ENCODE data around the gene CDH12.

CDH12 gene

GRCh38 chr5:21831145-21831787, 1021.9 kb downstream of the CDH12 start:
- no peak for DNase-seq (ENCODE audit: low read depth, low spot score)

GRCh38 chr5:21826884-21827283, 1026.3 kb downstream of the CDH12 start:
- DNase-seq (ENCODE audit: low read depth, low spot score): no peak

GRCh38 chr5:21823588-21823987, 1029.6 kb downstream of the CDH12 start:
- no peak for DNase-seq (ENCODE audit: low read depth, low spot score)

DNA sequence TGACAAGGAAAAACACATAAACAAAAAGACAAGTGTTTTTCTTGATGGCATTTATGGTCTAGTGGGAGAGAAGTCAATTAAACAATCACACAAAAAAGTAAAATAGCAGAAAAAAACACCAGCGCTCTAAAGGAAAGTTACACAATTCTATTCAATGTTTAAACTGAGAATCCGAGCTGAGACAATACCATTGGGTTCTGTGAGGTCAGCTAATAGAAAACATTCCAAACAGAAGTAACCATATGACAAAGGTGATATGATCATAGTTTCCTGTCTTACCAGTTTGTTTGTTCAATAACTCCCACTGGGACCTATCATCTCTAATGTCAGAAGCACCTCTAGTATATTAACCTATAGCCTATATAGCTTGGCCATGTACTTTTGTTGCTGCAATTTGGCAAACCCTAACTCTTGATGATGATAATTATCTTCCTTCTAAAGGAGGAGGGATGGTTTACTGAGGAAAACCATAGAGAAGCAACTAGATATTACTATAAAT, 1030.0 kb downstream of the CDH12 start:
- DNase-seq (ENCODE audit: low read depth, low spot score): no peak

DNA sequence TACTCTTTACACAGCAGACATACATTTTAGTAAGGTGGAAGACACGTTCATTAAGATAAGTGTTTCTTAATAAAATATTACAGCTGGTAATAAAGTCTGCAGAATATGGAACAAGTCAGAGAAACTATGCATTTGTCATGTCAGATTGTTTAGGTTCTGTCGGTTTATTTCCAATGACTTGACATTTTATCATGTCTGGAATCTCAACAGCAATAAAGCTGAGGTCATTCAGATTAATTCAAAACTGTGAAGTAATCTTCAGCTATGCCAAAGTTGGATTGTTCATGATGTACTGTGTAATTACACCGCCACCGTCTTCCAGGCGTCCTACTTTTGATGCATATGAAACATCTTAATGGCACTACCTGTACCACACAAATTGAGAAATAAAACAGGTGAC, 1032.6 kb downstream of the CDH12 start:
- DNase-seq (ENCODE audit: low read depth, low spot score): no peak

DNA sequence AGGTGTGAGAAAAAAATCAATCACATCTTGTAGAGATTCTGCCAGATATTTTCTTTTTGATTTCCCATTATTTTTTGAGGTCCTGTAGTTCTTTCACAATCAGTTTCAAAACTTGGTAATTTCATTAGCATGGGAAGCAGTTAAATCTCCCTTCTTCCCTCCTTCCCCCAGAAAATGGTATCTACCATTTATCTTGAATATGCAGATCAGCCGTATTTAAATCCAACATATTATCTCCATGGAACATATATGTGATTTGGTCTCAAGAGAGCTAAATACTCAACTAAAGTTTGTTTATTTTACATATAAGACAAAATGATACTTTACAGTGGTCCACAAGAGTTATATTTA, 1034.8 kb downstream of the CDH12 start:
- no peak for DNase-seq (ENCODE audit: low read depth, low spot score)

DNA sequence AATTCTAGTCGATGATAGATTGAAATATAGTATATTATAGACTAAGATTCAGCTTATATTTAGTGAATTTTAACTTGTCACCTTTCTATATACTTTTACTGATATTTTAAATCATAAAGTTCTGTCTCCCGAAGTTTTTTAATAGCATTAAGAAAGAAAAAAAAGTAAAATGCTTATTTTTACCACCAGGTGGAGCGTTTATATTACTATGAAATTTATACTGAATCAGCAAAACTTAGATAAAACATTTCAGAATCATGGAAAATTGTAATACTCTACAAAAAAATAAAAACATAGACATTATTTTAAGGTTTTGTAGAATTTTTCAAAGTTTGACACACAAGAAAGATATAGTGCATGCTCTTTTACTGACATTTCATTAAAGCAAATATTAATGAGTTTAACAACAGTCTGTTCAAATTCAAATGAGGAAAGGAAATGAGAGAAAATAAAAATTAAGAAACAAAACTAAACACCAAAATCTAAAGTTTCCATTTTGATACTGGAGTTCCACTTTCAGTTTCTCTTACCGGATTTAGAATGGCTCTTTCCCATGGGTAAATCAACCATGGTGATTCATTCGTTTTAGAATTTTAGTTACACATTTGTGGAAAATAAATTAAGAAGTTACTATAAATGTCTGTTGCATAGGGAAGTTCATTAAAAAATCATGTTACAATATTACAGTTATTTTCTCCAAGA, 1035.3 kb downstream of the CDH12 start:
- no peak for DNase-seq (ENCODE audit: low read depth, low spot score)

- no peak for DNase-seq (ENCODE audit: low read depth, low spot score)
Measured at GRCh38 chr5:21810737-21811316, 1042.3 kb downstream of the CDH12 start.

DNA sequence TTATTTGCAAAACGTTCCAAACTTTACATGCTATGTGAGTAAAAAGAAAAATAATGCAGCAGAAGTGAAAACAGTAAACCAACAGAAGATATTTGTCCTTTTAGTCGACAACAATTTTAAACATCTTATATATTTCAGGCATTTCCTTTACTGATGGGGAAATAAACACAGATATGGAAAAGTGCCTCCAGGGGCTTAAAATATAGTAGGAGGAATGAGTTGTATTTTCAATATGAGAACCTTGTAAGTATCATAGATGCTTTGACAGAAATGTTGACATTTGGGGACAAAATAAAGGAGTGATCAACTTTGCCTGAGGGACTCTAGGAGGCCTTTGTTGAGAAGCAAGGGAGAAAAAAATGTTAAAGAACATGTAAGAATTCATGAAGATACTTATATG, 1043.5 kb downstream of the CDH12 start:
- no peak for DNase-seq (ENCODE audit: low read depth, low spot score)

DNA sequence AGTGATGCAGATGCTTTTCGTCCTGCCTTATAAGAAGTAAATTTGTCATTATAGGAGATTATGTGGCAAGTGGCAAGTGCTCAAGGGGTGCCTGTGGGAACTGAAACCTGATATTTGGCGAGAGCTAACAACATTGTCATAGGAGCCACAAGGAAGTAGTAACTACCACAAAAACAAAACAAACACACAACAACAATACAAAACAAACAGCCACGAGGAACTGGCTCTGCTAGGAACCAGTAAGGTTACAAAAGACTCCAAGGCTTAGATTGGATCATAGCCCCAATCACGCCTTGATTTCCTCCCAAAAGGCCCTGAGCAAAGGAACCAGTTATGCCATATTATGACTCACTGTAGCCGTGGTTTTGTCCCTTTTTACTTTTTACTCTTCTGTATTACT, 1045.2 kb downstream of the CDH12 start:
- no peak for DNase-seq (ENCODE audit: low read depth, low spot score)

- no peak for DNase-seq (ENCODE audit: low read depth, low spot score)
Measured at GRCh38 chr5:21806943-21807342, 1046.2 kb downstream of the CDH12 start.

DNA sequence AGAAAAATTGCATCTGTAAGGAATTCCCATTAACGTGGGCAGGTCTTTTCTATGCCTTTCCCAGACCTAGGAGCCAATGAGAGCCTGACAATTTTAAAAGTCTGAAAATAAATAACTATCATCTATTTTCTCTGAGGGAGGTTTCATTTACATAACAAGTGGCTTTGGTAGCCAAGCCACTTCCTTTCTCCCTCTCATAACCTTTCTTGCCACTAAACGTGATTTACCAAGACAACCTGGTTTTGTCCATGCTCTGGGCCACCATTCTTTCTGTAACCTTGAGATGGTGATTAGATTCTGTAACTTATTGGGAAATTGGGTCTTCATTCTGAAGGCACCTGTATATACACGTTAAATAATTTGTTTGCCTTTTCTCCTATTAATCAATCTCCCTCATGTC, 1046.9 kb downstream of the CDH12 start:
- DNase-seq (ENCODE audit: low read depth, low spot score): no peak

DNA sequence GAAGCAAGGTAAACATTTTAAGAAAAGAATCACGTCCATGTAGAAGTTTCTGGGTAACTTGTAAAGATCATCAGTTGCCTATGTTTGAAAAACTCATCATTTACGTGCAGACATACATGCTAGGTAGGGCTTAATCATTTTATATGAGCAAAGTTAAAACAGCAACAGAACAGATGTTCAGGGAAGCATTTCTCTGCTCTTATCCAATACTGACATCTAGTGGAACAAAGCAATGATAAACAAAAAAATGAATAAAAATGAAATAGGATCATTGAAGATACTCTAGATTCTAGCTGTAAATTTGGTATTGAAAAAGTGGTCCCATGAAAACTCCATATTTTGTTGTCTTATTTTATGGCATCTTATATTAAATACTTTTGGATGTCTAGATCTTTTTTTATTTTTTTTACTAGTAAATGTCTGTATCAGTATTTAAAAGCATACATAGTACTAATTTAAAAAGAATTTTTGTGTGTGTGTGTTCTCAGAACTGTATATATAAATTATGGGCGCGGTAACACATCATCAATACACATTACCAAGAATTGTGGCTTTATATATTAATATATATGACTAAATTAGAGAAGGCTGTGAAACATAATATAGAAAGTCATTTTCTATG, 1050.2 kb downstream of the CDH12 start:
- DNase-seq (ENCODE audit: low read depth, low spot score): no peak

GRCh38 chr5:21802100-21802499, 1051.0 kb downstream of the CDH12 start:
- no peak for DNase-seq (ENCODE audit: low read depth, low spot score)

DNA sequence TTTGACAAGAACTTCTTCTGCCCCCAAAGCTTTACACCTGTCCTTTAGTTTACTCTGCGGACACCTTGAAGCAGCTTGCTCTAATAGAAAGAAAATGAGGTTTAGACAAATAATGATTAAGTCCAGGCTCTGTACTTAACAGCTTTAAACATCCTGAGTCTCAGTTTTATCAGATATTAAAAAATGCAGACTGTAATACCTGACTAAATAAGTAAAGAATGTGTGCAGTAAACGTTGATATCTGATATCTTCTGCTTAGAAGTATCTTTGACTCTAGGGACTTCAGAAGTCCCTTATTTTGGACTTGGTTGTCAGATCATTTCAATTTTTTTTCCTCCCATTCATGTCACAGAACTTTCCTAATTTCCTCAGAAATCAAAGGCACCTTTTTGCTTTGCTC, 1060.4 kb downstream of the CDH12 start:
- DNase-seq (ENCODE audit: low read depth, low spot score): no peak

GRCh38 chr5:21791304-21791703, 1061.8 kb downstream of the CDH12 start:
- no peak for DNase-seq (ENCODE audit: low read depth, low spot score)

GRCh38 chr5:21784487-21784886, 1068.7 kb downstream of the CDH12 start:
- no peak for DNase-seq (ENCODE audit: low read depth, low spot score)

- DNase-seq (ENCODE audit: low read depth, low spot score): no peak
Measured at GRCh38 chr5:21783074-21783679, 1070.0 kb downstream of the CDH12 start.

GRCh38 chr5:21776466-21776865, 1076.7 kb downstream of the CDH12 start:
- DNase-seq (ENCODE audit: low read depth, low spot score): no peak

DNA sequence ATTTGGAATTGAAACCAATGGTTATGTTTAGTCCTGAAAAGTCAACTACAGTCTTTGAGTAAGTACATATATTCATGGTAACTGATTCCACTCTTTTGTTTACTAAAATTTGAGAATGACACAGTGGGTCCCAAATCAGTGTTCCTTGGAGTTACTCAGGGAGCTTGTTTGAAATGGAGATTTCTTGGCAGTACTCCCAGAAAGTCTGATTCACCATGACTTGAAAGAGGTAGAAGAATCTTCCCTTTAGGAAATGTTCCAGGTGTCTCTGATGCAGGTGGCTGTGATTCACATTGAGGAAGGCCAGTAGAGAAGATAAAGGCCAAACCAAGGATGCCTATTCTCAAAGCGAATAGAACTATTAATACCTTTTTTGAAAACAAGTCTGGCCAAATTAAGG, 1078.3 kb downstream of the CDH12 start:
- DNase-seq (ENCODE audit: low read depth, low spot score): no peak

GRCh38 chr5:21774281-21774680, 1078.9 kb downstream of the CDH12 start:
- no peak for DNase-seq (ENCODE audit: low read depth, low spot score)

GRCh38 chr5:21773456-21773855, 1079.7 kb downstream of the CDH12 start:
- DNase-seq (ENCODE audit: low read depth, low spot score): no peak
